Right cardiac atrium (tissue), 5 donors: ENCODE data around the gene DHX34. TPM values are rescaled to one million over a fixed set of nuclear protein-coding genes. Genes with fewer than 3 reads are reported as not detected.

Experiments
- ATAC-seq, 2 donors: fragments of 200-7000 bp; cut with Tn5 transposase; one replicate each; pipeline versions ENCODE4 v1.8.0 to v1.9.1; 2020; ENCODE audit warnings: moderate library complexity in 2 of 2, mild to moderate bottlenecking in 1 of 2
- DNase-seq, 3 donors: peaks; one replicate each; pipeline ENCODE4 v3.0.0-alpha.2; 2020
- H3K27ac ChIP-seq: one replicate; pipeline ENCODE4 v1.5.1; 2013; ENCODE audit warnings: mild to moderate bottlenecking, low read length, control low read depth, moderate library complexity
- H3K27me3 ChIP-seq: one replicate; pipeline ENCODE4 v1.6.1; 2013; ENCODE audit not compliant: control insufficient read depth, insufficient read depth
- H3K4me1 ChIP-seq: one replicate; pipeline ENCODE4 v1.6.1; 2013; ENCODE audit warnings: low read length; ENCODE audit not compliant: control insufficient read depth, insufficient read depth
- H3K4me3 ChIP-seq: one replicate; pipeline ENCODE4 v1.5.1; 2013; ENCODE audit warnings: low read length, control low read depth
- H3K9me3 ChIP-seq: one replicate; pipeline ENCODE4 v1.6.1; 2013; ENCODE audit warnings: low read length; ENCODE audit not compliant: control insufficient read depth
- WGBS: extraction: QIAGEN DNeasy Blood & Tissue Kit; methylation state at CpG from one replicate; pipeline ENCODE4 v1.1.7; 2013; 5-methylcytosine and 5-hydroxymethylcytosine counted together
- intact Hi-C, 4 donors: fragments of 100-400 bp; cut with DNase I; formaldehyde crosslinking; loops; one replicate each; pipeline versions ENCODE4 v1.11.0 to v1.14.0; 2022 to 2023
- polyA plus RNA-seq: library from polyadenylated mRNA; stranded (reverse); fragments of 200-250 nt; gene quantifications from one replicate; pipeline ENCODE4 v1.2.3, GENCODE V29; 2013
- total RNA-seq, 4 donors: library from RNA; stranded (reverse); fragmentation: NEBNext Ultra II Directional; extraction: Animal tissue kit (Norgen Biotek cat#: 25700); gene quantifications; one replicate each; pipeline ENCODE4 v1.2.1, GENCODE V29; 2021
- donor health status: healthy with polysubstance abuse.
- donor health status: DM: no; HTN: yes; CAD: no.
- donor health status: DM: no; HTN: no; CAD: no.
- donor health status: DM: no; HTN: yes; CAD: no; lungs with severe emphysema.
- donor health status: DM: yes; HTN: yes; CAD: no.

DHX34 gene
- total and polyA plus RNA-seq, 5 donors = 5.5 to 8.1 (median 5.6) TPM

GRCh38 chr19:47371261-47371660, 22.1 kb downstream of the DHX34 start:
- 93% methylated on average over 9 of the region's 9 CpGs for WGBS
- Histone ChIP-seq H3K4me1 (no peaks in the 10 kb centered on the region), H3K27ac (no peak overlapping the region), H3K9me3 (no peaks in the 10 kb centered on the region), H3K27me3 (no peaks in the 10 kb centered on the region), H3K4me3 (no peak overlapping the region)
- DNase-seq (no peak), ATAC-seq (no peak)
- intact Hi-C loops = no loop called here

- no peak overlapping the region for H3K27ac ChIP-seq
- intact Hi-C loops = no loop called here
- H3K4me3 ChIP-seq = no peak overlapping the region
- DNase-seq (no peak), ATAC-seq (no peak)
- H3K4me1 ChIP-seq = no peaks in the 10 kb centered on the region
- H3K27me3 ChIP-seq = no peaks in the 10 kb centered on the region
- no peaks in the 10 kb centered on the region for H3K9me3 ChIP-seq
- 94% methylated on average over 22 of the region's 22 CpGs for WGBS
These were observed 23.5 kb downstream of the DHX34 start for GRCh38 chr19:47372603-47373002.

GRCh38 chr19:47373246-47374240, 24.4 kb downstream of the DHX34 start:
- Histone ChIP-seq H3K4me1 (no peaks in the 10 kb centered on the region), H3K4me3 (no peak overlapping the region), H3K9me3 (no peaks in the 10 kb centered on the region), H3K27ac (no peak overlapping the region), H3K27me3 (no peaks in the 10 kb centered on the region)
- intact Hi-C loops = no loop called here
- WGBS = 92% methylated on average over 33 of the region's 33 CpGs
- ATAC-seq (no peak), DNase-seq (no peak)

GRCh38 chr19:47374876-47375693, 26.0 kb downstream of the DHX34 start:
- H3K4me1 ChIP-seq = no peaks in the 10 kb centered on the region
- ATAC-seq = no peak

GRCh38 chr19:47375694-47376588, 26.8 kb downstream of the DHX34 start:
- intact Hi-C loops = no loop called here
- no peaks in the 10 kb centered on the region for H3K4me1 ChIP-seq
- DNase-seq (no peak), ATAC-seq (no peak)
- H3K4me3 ChIP-seq = no peak overlapping the region
- H3K9me3 ChIP-seq = no peaks in the 10 kb centered on the region
- no peak overlapping the region for H3K27ac ChIP-seq
- no peaks in the 10 kb centered on the region for H3K27me3 ChIP-seq
- WGBS = 96% methylated on average over 30 of the region's 30 CpGs

More at GRCh38 chr19:47374876-47375693, 26.0 kb downstream of the DHX34 start:
- no peak for DNase-seq
- 93% methylated on average over 30 of the region's 30 CpGs for WGBS
- H3K27ac ChIP-seq = no peak overlapping the region
- H3K9me3 ChIP-seq = no peaks in the 10 kb centered on the region
- intact Hi-C loops = no loop called here
- H3K27me3 ChIP-seq = no peaks in the 10 kb centered on the region
- H3K4me3 ChIP-seq = no peak overlapping the region

GRCh38 chr19:47376589-47377144, 27.6 kb downstream of the DHX34 start:
- ATAC-seq (peak in 1 of 2 donors; percentile 7), DNase-seq (no peak)
- no peak overlapping the region for H3K27ac ChIP-seq
- no peaks in the 10 kb centered on the region for H3K27me3 ChIP-seq
- no peaks in the 10 kb centered on the region for H3K9me3 ChIP-seq
- H3K4me3 ChIP-seq = no peak overlapping the region
- intact Hi-C loops = no loop called here
- WGBS = 90% methylated on average over 16 of the region's 16 CpGs
- no peaks in the 10 kb centered on the region for H3K4me1 ChIP-seq

GRCh38 chr19:47377208-47377701, 28.1 kb downstream of the DHX34 start:
- 64% methylated on average over 16 of the region's 16 CpGs for WGBS
- Histone ChIP-seq H3K9me3 (no peaks in the 10 kb centered on the region), H3K27me3 (no peaks in the 10 kb centered on the region), H3K27ac (no peak overlapping the region), H3K4me1 (no peaks in the 10 kb centered on the region), H3K4me3 (no peak overlapping the region)
- DNase-seq = peak; percentile 37 to 82 (median 79)
- ATAC-seq = peak; percentile 62 to 86
- intact Hi-C loops = no loop called here

GRCh38 chr19:47377801-47378200, 28.7 kb downstream of the DHX34 start:
- intact Hi-C loops = no loop called here
- WGBS = 78% methylated on average over 12 of the region's 12 CpGs
- ATAC-seq (no peak), DNase-seq (no peak)
- Histone ChIP-seq H3K27ac (peak overlapping the region; percentile 3), H3K9me3 (no peaks in the 10 kb centered on the region), H3K4me3 (no peak overlapping the region), H3K4me1 (no peaks in the 10 kb centered on the region), H3K27me3 (no peaks in the 10 kb centered on the region)

- Histone ChIP-seq H3K27ac (no peak overlapping the region), H3K9me3 (no peaks in the 10 kb centered on the region), H3K4me1 (no peaks in the 10 kb centered on the region), H3K4me3 (no peak overlapping the region), H3K27me3 (no peaks in the 10 kb centered on the region)
- DNase-seq (no peak), ATAC-seq (no peak)
- intact Hi-C loops = no loop called here
- WGBS = 93% methylated on average over 11 of the region's 11 CpGs
These were observed 29.1 kb downstream of the DHX34 start for GRCh38 chr19:47378246-47378645.

- DNase-seq (no peak), ATAC-seq (no peak)
- Histone ChIP-seq H3K27me3 (no peaks in the 10 kb centered on the region), H3K27ac (no peak overlapping the region), H3K4me1 (no peaks in the 10 kb centered on the region), H3K9me3 (no peaks in the 10 kb centered on the region), H3K4me3 (no peak overlapping the region)
- intact Hi-C loops = no loop called here
- WGBS = 93% methylated on average over 23 of the region's 23 CpGs
These were observed 30.3 kb downstream of the DHX34 start for GRCh38 chr19:47379381-47379938.
